HG02981 (cell line): ENCODE results near the gene THEM5.

Experiments used
- ATAC-seq: cut with Tn5 transposase; IDR thresholded peaks from one replicate; pipeline ENCODE4 v1.9.1; 2021; ENCODE audit warnings: mild to moderate bottlenecking, moderate library complexity; ENCODE audit not compliant: unreplicated experiment

Gene THEM5

GRCh38 chr1:151823175-151823574, 30.3 kb downstream of the THEM5 start:
- ATAC-seq: no peak

- no peak for ATAC-seq
Observed at GRCh38 chr1:151822404-151822803, 31.1 kb downstream of the THEM5 start.

GRCh38 chr1:151820940-151821339, 32.6 kb downstream of the THEM5 start:
- no peak for ATAC-seq

- no peak for ATAC-seq
Observed at GRCh38 chr1:151819976-151820623, 33.4 kb downstream of the THEM5 start.

GRCh38 chr1:151819227-151819835, 34.2 kb downstream of the THEM5 start:
- ATAC-seq: no peak

GRCh38 chr1:151817353-151817730, 36.2 kb downstream of the THEM5 start:
- no peak for ATAC-seq

- no peak for ATAC-seq
Observed at GRCh38 chr1:151816548-151817352, 36.8 kb downstream of the THEM5 start.

GRCh38 chr1:151815716-151816327, 37.7 kb downstream of the THEM5 start:
- no peak for ATAC-seq

- ATAC-seq: no peak
Observed at GRCh38 chr1:151814971-151815545, 38.5 kb downstream of the THEM5 start.

GRCh38 chr1:151814426-151814825, 39.1 kb downstream of the THEM5 start:
- no peak for ATAC-seq

- ATAC-seq: no peak
Observed at GRCh38 chr1:151813271-151813977, 40.1 kb downstream of the THEM5 start.

GRCh38 chr1:151811181-151811580, 42.3 kb downstream of the THEM5 start:
- no peak for ATAC-seq

GRCh38 chr1:151809985-151810556, 43.4 kb downstream of the THEM5 start:
- ATAC-seq: no peak

GRCh38 chr1:151809290-151809984, 44.1 kb downstream of the THEM5 start:
- ATAC-seq: no peak

- no peak for ATAC-seq
Observed at GRCh38 chr1:151807766-151808165, 45.7 kb downstream of the THEM5 start.

GRCh38 chr1:151807131-151807530, 46.4 kb downstream of the THEM5 start:
- ATAC-seq: no peak

GRCh38 chr1:151806170-151806569, 47.3 kb downstream of the THEM5 start:
- ATAC-seq: no peak

- ATAC-seq: no peak
Observed at GRCh38 chr1:151805066-151805820, 48.3 kb downstream of the THEM5 start, which contains the start of gene LINGO4. TSS of gene LINGO4 (minus strand) at chr1:151805419. CDS start at chr1:151802704, 2,715 bp downstream.

GRCh38 chr1:151803915-151804314, 49.6 kb downstream of the THEM5 start:
- no peak for ATAC-seq
